ENCODE measurements around the gene GAN. TPM values are rescaled to one million over a fixed set of nuclear protein-coding genes. Genes with fewer than 3 reads are reported as not detected.

The GAN gene
- total RNA-seq, 5 donors from 2014 or later (not counting 1 experiment from before 2014, with no cell fraction given) = 5.4 to 8.1 (median 7.5) TPM

GRCh38 chr16:81357711-81358260 is 43.0 kb downstream of the GAN start:
- H3K9me3 ChIP-seq = no peaks in the 10 kb centered on the region
- H3K4me3 ChIP-seq (ENCODE audit: control insufficient read depth in 1 of 2, extremely low read depth in 1 of 2, low read length in 1 of 2) = no peak overlapping the region
- Mint-ChIP-seq H3K9me3 (peaks cover 0 to 3% (median 0%) of the 10 kb centered on the region in 3 donors), H3K4me3 (no peak overlapping the region), H3K27ac (no peak overlapping the region), H3K36me3 (peaks cover 46% of the 10 kb centered on the region), H3K4me1 (no peaks in the 10 kb centered on the region), H3K27me3 (no peaks in the 10 kb centered on the region)
- WGBS (ENCODE audit: insufficient coverage) = 94% methylated on average over 5 of the region's 9 CpGs
- H3K36me3 ChIP-seq (ENCODE audit: control insufficient read depth in 2 of 2, extremely low read depth in 1 of 2, insufficient read depth in 1 of 2, low read length in 1 of 2) = peaks cover 2 to 26% of the 10 kb centered on the region in 2 donors
- CTCF ChIA-PET = no interaction called here
- no peaks in the 10 kb centered on the region for H3K4me1 ChIP-seq (ENCODE audit: control insufficient read depth in 1 of 2, extremely low read depth in 1 of 2, insufficient read depth in 2 of 2, low read length in 2 of 2)
- POLR2A ChIA-PET = no interaction called here
- DNase-seq (no peak), ATAC-seq (replicated peaks in 1 of 4) (no peak)
- H3K27me3 ChIP-seq (replicated peaks in 1 of 2; ENCODE audit: control insufficient read depth in 2 of 2, extremely low read depth in 1 of 2, insufficient read depth in 2 of 2, low read length in 1 of 2) = no peaks in the 10 kb centered on the region
- H3K27ac ChIP-seq (ENCODE audit: low read length) = no peak overlapping the region

GRCh38 chr16:81358860-81359259 is 44.1 kb downstream of the GAN start:
- WGBS (ENCODE audit: insufficient coverage) = no CpG with 5 or more reads among the region's 1 CpG
- H3K4me3 Mint-ChIP-seq = no peak overlapping the region
- H3K9me3 ChIP-seq = no peaks in the 10 kb centered on the region
- no peak overlapping the region for H3K27ac Mint-ChIP-seq
- no peaks in the 10 kb centered on the region for H3K4me1 Mint-ChIP-seq
- no peaks in the 10 kb centered on the region for H3K27me3 Mint-ChIP-seq
- peaks cover 5 to 32% of the 10 kb centered on the region in 2 donors for H3K36me3 ChIP-seq (ENCODE audit: control insufficient read depth in 2 of 2, extremely low read depth in 1 of 2, insufficient read depth in 1 of 2, low read length in 1 of 2)
- H3K27ac ChIP-seq (ENCODE audit: low read length) = no peak overlapping the region
- no peaks in the 10 kb centered on the region for H3K27me3 ChIP-seq (replicated peaks in 1 of 2; ENCODE audit: control insufficient read depth in 2 of 2, extremely low read depth in 1 of 2, insufficient read depth in 2 of 2, low read length in 1 of 2)
- H3K4me3 ChIP-seq (ENCODE audit: control insufficient read depth in 1 of 2, extremely low read depth in 1 of 2, low read length in 1 of 2) = no peak overlapping the region
- DNase-seq = no peak
- no peak for ATAC-seq (replicated peaks in 1 of 4)
- H3K4me1 ChIP-seq (ENCODE audit: control insufficient read depth in 1 of 2, extremely low read depth in 1 of 2, insufficient read depth in 2 of 2, low read length in 2 of 2) = no peaks in the 10 kb centered on the region
- ChIA-PET POLR2A (no interaction called here), CTCF (interaction anchor here in 1 of 2 donors (0.6 to 0.8 kb wide), 2 partner anchors 27 to 382 kb away, joined by 3 to 4 read pairs; no protein-coding TSS in a partner anchor)
- peaks cover 0 to 3% (median 0%) of the 10 kb centered on the region in 3 donors for H3K9me3 Mint-ChIP-seq
- peaks cover 47% of the 10 kb centered on the region for H3K36me3 Mint-ChIP-seq

GRCh38 chr16:81360135-81360534 is 45.4 kb downstream of the GAN start:
- H3K36me3 Mint-ChIP-seq = peaks cover 47% of the 10 kb centered on the region
- no peaks in the 10 kb centered on the region for H3K27me3 ChIP-seq (replicated peaks in 1 of 2; ENCODE audit: control insufficient read depth in 2 of 2, extremely low read depth in 1 of 2, insufficient read depth in 2 of 2, low read length in 1 of 2)
- peaks cover 0 to 3% (median 0%) of the 10 kb centered on the region in 3 donors for H3K9me3 Mint-ChIP-seq
- CTCF ChIA-PET = no interaction called here
- no peak overlapping the region for H3K4me3 ChIP-seq (ENCODE audit: control insufficient read depth in 1 of 2, extremely low read depth in 1 of 2, low read length in 1 of 2)
- POLR2A ChIA-PET = no interaction called here
- no peak overlapping the region for H3K27ac ChIP-seq (ENCODE audit: low read length)
- H3K27me3 Mint-ChIP-seq = no peaks in the 10 kb centered on the region
- DNase-seq (no peak), ATAC-seq (replicated peaks in 1 of 4) (no peak)
- H3K9me3 ChIP-seq = no peaks in the 10 kb centered on the region
- no peak overlapping the region for H3K4me3 Mint-ChIP-seq
- H3K4me1 ChIP-seq (ENCODE audit: control insufficient read depth in 1 of 2, extremely low read depth in 1 of 2, insufficient read depth in 2 of 2, low read length in 2 of 2) = no peaks in the 10 kb centered on the region
- H3K36me3 ChIP-seq (ENCODE audit: control insufficient read depth in 2 of 2, extremely low read depth in 1 of 2, insufficient read depth in 1 of 2, low read length in 1 of 2) = peaks cover 7 to 36% of the 10 kb centered on the region in 2 donors
- H3K27ac Mint-ChIP-seq = no peak overlapping the region
- WGBS (ENCODE audit: insufficient coverage) = no CpG with 5 or more reads among the region's 2 CpGs
- no peaks in the 10 kb centered on the region for H3K4me1 Mint-ChIP-seq

- no peaks in the 10 kb centered on the region for H3K4me1 ChIP-seq (ENCODE audit: control insufficient read depth in 1 of 2, extremely low read depth in 1 of 2, insufficient read depth in 2 of 2, low read length in 2 of 2)
- Mint-ChIP-seq H3K9me3 (no peaks in the 10 kb centered on the region), H3K27me3 (no peaks in the 10 kb centered on the region), H3K4me3 (no peak overlapping the region), H3K27ac (no peak overlapping the region), H3K36me3 (peaks cover 50% of the 10 kb centered on the region), H3K4me1 (no peaks in the 10 kb centered on the region)
- CTCF ChIA-PET = interaction anchor here (0.6 to 2.3 kb wide), 13 partner anchors 37 to 510 kb away, joined by 3 to 16 read pairs (median 4); no protein-coding TSS in a partner anchor
- H3K27me3 ChIP-seq (replicated peaks in 1 of 2; ENCODE audit: control insufficient read depth in 2 of 2, extremely low read depth in 1 of 2, insufficient read depth in 2 of 2, low read length in 1 of 2) = no peaks in the 10 kb centered on the region
- no peak overlapping the region for H3K27ac ChIP-seq (ENCODE audit: low read length)
- H3K4me3 ChIP-seq (ENCODE audit: control insufficient read depth in 1 of 2, extremely low read depth in 1 of 2, low read length in 1 of 2) = no peak overlapping the region
- ATAC-seq (replicated peaks in 1 of 4) (no peak), DNase-seq (no peak)
- POLR2A ChIA-PET = no interaction called here
- WGBS (ENCODE audit: insufficient coverage) = 96% methylated on average over 3 of the region's 3 CpGs
- H3K9me3 ChIP-seq = no peaks in the 10 kb centered on the region
- peaks cover 12 to 42% of the 10 kb centered on the region in 2 donors for H3K36me3 ChIP-seq (ENCODE audit: control insufficient read depth in 2 of 2, extremely low read depth in 1 of 2, insufficient read depth in 1 of 2, low read length in 1 of 2)
Observed at GRCh38 chr16:81365731-81366130, 51.0 kb downstream of the GAN start.

- peaks cover 10 to 40% of the 10 kb centered on the region in 2 donors for H3K36me3 ChIP-seq (ENCODE audit: control insufficient read depth in 2 of 2, extremely low read depth in 1 of 2, insufficient read depth in 1 of 2, low read length in 1 of 2)
- H3K4me3 Mint-ChIP-seq = no peak overlapping the region
- peak in 11 of 35 experiments; percentile 2 to 72 (median 11) for DNase-seq
Observed at GRCh38 chr16:81366316-81366932, 51.7 kb downstream of the GAN start.

GRCh38 chr16:81367821-81368220 is 53.1 kb downstream of the GAN start:
- Mint-ChIP-seq H3K36me3 (peaks cover 55% of the 10 kb centered on the region), H3K9me3 (no peaks in the 10 kb centered on the region), H3K27me3 (no peaks in the 10 kb centered on the region), H3K27ac (no peak overlapping the region), H3K4me1 (no peaks in the 10 kb centered on the region), H3K4me3 (no peak overlapping the region)
- H3K4me3 ChIP-seq (ENCODE audit: control insufficient read depth in 1 of 2, extremely low read depth in 1 of 2, low read length in 1 of 2) = no peak overlapping the region
- H3K9me3 ChIP-seq = no peaks in the 10 kb centered on the region
- ATAC-seq (replicated peaks in 1 of 4) = no peak
- peaks cover 10 to 44% of the 10 kb centered on the region in 2 donors for H3K36me3 ChIP-seq (ENCODE audit: control insufficient read depth in 2 of 2, extremely low read depth in 1 of 2, insufficient read depth in 1 of 2, low read length in 1 of 2)
- H3K27me3 ChIP-seq (replicated peaks in 1 of 2; ENCODE audit: control insufficient read depth in 2 of 2, extremely low read depth in 1 of 2, insufficient read depth in 2 of 2, low read length in 1 of 2) = no peaks in the 10 kb centered on the region
- 100% methylated on average over 1 of the region's 6 CpGs for WGBS (ENCODE audit: insufficient coverage)
- POLR2A ChIA-PET = no interaction called here
- CTCF ChIA-PET = interaction anchor here in 1 of 2 donors (1.0 kb wide), 1 partner anchor 32 kb away, joined by 3 read pairs; no protein-coding TSS in a partner anchor
- no peak for DNase-seq
- no peaks in the 10 kb centered on the region for H3K4me1 ChIP-seq (ENCODE audit: control insufficient read depth in 1 of 2, extremely low read depth in 1 of 2, insufficient read depth in 2 of 2, low read length in 2 of 2)
- no peak overlapping the region for H3K27ac ChIP-seq (ENCODE audit: low read length)

More at GRCh38 chr16:81366316-81366932, 51.7 kb downstream of the GAN start:
- 97% methylated on average over 6 of the region's 12 CpGs for WGBS (ENCODE audit: insufficient coverage)
- Histone ChIP-seq H3K27me3 (replicated peaks in 1 of 2; ENCODE audit: control insufficient read depth in 2 of 2, extremely low read depth in 1 of 2, insufficient read depth in 2 of 2, low read length in 1 of 2) (no peaks in the 10 kb centered on the region), H3K4me1 (ENCODE audit: control insufficient read depth in 1 of 2, extremely low read depth in 1 of 2, insufficient read depth in 2 of 2, low read length in 2 of 2) (no peaks in the 10 kb centered on the region), H3K4me3 (ENCODE audit: control insufficient read depth in 1 of 2, extremely low read depth in 1 of 2, low read length in 1 of 2) (no peak overlapping the region), H3K9me3 (no peaks in the 10 kb centered on the region), H3K27ac (ENCODE audit: low read length) (no peak overlapping the region)
- H3K27me3 Mint-ChIP-seq = no peaks in the 10 kb centered on the region
- H3K36me3 Mint-ChIP-seq = peaks cover 54% of the 10 kb centered on the region
- ChIA-PET POLR2A (no interaction called here), CTCF (interaction anchor here (0.6 to 2.3 kb wide), 8 partner anchors 161 to 509 kb away, joined by 3 to 16 read pairs (median 4); no protein-coding TSS in a partner anchor)
- H3K27ac Mint-ChIP-seq = no peak overlapping the region
- H3K9me3 Mint-ChIP-seq = no peaks in the 10 kb centered on the region
- peak in 3 of 4 experiments; percentile 53 to 61 (median 59) for ATAC-seq (replicated peaks in 1 of 4)
- no peaks in the 10 kb centered on the region for H3K4me1 Mint-ChIP-seq
